Activated gamma-delta T cell treated with anti-CD3 and anti-CD28 coated beads, Interleukin-2, amount 50 U/mL, for 16 hours (primary cell): ENCODE data around the gene KRTAP5-10.
"Not testable (repeated sequence)": the region's sequence is repeated elsewhere in the genome, so short reads cannot be mapped to it uniquely, and the experiment has no call there.

Source experiments
- DNase-seq: peaks from one replicate; pipeline ENCODE4 v3.0.0-alpha.2; 2020; ENCODE audit warnings: low read depth

The KRTAP5-10 gene

GRCh38 chr11:71611218-71611910 is 46.0 kb downstream of the KRTAP5-10 start:
- DNase-seq: not testable (repeated sequence)

- not testable (repeated sequence) for DNase-seq
These were observed 48.6 kb downstream of the KRTAP5-10 start for GRCh38 chr11:71613931-71614330.

GRCh38 chr11:71614366-71614917 is 49.1 kb downstream of the KRTAP5-10 start:
- not testable (repeated sequence) for DNase-seq

GRCh38 chr11:71615003-71615402 is 49.6 kb downstream of the KRTAP5-10 start:
- not testable (repeated sequence) for DNase-seq
